ENCODE data around the gene TTLL11.

TTLL11 gene

GRCh38 chr9:121813519-121814210, 279.4 kb downstream of the TTLL11 start:
- Histone ChIP-seq H3K27ac (no peak overlapping the region), H3K9ac (no peak overlapping the region), H3K9me3 (replicated peaks in 1 of 11) (no peaks in the 10 kb centered on the region), H3K36me3 (no peaks in the 10 kb centered on the region), H3K4me3 (no peak overlapping the region), H3K4me1 (peaks cover 0 to 13% (median under 1%) of the 10 kb centered on the region in 10 experiments; a peak in 6 of 20 replicates), H3K27me3 (no peaks in the 10 kb centered on the region), H4K20me1 (0 out of 22 replicates have a peak, but pooled peaks cover 0 to 2% (median 0%) of the 10 kb centered on the region in 11 experiments), H3K4me2 (no peak overlapping the region)
- no peak for TF ChIP-seq Cebpa-rat (IDR thresholded peaks at IDR 0.05)

- H3K27ac ChIP-seq: no peak overlapping the region
- no peaks in the 10 kb centered on the region for H3K36me3 ChIP-seq
- H3K27me3 ChIP-seq: no peaks in the 10 kb centered on the region
- no peak for TF ChIP-seq Cebpa-rat (IDR thresholded peaks at IDR 0.05)
- peaks cover 0 to 12% (median 0%) of the 10 kb centered on the region in 10 experiments; a peak in 4 of 20 replicates for H3K4me1 ChIP-seq
- H3K9me3 ChIP-seq (replicated peaks in 1 of 11): no peaks in the 10 kb centered on the region
- H3K9ac ChIP-seq: no peak overlapping the region
- no peak overlapping the region for H3K4me3 ChIP-seq
- H3K4me2 ChIP-seq: no peak overlapping the region
- 0 out of 22 replicates have a peak, but pooled peaks cover 0 to 2% (median 0%) of the 10 kb centered on the region in 11 experiments for H4K20me1 ChIP-seq
These were observed 280.9 kb downstream of the TTLL11 start for GRCh38 chr9:121812159-121812735.

DNA sequence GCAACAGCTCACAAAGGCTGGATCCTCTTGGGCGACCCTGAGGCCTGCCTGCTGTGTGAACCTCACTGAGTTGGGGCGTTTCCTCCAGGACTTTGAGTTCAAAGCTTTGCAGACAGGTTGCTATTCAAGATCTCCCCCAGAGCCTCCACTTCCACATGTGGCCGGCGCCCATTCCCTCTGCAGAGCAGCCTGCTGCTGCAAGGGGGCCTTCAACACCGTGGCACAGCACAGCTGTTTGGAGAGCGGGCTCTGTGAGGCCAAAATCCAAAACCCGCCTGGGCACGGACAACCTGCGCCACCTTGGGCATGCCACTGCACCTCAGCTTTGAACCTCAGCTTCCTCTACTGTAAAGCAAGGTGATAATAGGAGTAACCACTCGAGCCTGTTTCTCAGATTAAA, 281.4 kb downstream of the TTLL11 start:
- TF ChIP-seq Cebpa-rat (IDR thresholded peaks at IDR 0.05): no peak
- Histone ChIP-seq H3K27ac (no peak overlapping the region), H3K9ac (no peak overlapping the region), H3K9me3 (replicated peaks in 1 of 11) (no peaks in the 10 kb centered on the region), H3K36me3 (no peaks in the 10 kb centered on the region), H3K4me3 (no peak overlapping the region), H3K4me2 (no peak overlapping the region), H4K20me1 (0 out of 22 replicates have a peak, but pooled peaks cover 0 to 2% (median 0%) of the 10 kb centered on the region in 11 experiments), H3K4me1 (peaks cover 0 to 12% (median 0%) of the 10 kb centered on the region in 10 experiments; a peak in 4 of 20 replicates), H3K27me3 (no peaks in the 10 kb centered on the region)

DNA sequence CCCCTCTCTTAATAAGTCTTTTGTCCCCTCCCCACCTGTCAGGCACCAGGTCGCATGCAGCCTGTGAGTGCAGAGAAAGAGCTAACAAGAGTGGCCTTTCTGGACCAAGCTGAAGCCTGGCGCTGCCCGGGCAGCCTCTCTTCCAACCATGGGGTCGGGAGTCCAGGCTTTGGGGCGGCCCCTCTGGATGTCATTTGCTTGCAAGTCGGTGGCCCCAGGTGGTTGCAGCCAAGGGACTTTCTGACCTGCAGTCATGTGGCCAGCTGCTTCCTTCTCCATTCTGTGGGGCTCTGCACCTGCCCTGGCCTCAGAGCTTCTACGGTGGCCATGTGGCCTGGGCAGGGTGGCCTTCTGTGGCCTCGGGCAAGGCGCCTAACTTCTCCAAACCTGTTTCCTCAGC, 282.0 kb downstream of the TTLL11 start:
- Histone ChIP-seq H3K4me2 (no peak overlapping the region), H3K9ac (no peak overlapping the region), H3K36me3 (no peaks in the 10 kb centered on the region), H3K4me1 (peaks cover 0 to 12% (median 0%) of the 10 kb centered on the region in 10 experiments; a peak in 4 of 20 replicates), H3K9me3 (replicated peaks in 1 of 11) (no peaks in the 10 kb centered on the region), H3K4me3 (no peak overlapping the region), H3K27me3 (no peaks in the 10 kb centered on the region), H3K27ac (no peak overlapping the region), H4K20me1 (0 out of 22 replicates have a peak, but pooled peaks cover 0 to under 1% (median 0%) of the 10 kb centered on the region in 11 experiments)
- no peak for TF ChIP-seq Cebpa-rat (IDR thresholded peaks at IDR 0.05)

DNA sequence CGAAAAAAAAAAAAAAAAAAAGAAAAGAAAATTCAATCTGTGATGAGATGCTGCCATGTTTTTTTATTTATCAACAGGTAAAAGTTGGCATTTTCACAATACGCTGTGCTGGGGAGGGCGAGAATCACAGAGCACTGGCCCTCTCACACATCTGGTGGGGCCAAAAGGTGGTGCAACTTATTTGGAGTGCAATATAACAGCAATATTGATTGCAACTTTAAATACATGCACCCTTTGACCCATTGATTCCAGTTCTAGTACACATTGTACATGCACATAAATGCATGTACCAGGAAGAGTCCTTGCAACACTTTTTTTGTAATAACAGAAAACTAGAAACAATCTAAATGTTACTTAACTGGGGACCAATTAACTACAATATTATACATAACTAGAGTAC, 282.6 kb downstream of the TTLL11 start:
- no peaks in the 10 kb centered on the region for H3K36me3 ChIP-seq
- no peak for TF ChIP-seq Cebpa-rat (IDR thresholded peaks at IDR 0.05)
- no peak overlapping the region for H3K9ac ChIP-seq
- H3K4me1 ChIP-seq: peaks cover 0 to 10% (median 0%) of the 10 kb centered on the region in 10 experiments; a peak in 4 of 20 replicates
- no peak overlapping the region for H3K27ac ChIP-seq
- no peak overlapping the region for H3K4me2 ChIP-seq
- H3K27me3 ChIP-seq: no peaks in the 10 kb centered on the region
- no peaks in the 10 kb centered on the region for H4K20me1 ChIP-seq
- H3K9me3 ChIP-seq (replicated peaks in 1 of 11): no peaks in the 10 kb centered on the region; a peak in 1 of 22 replicates
- no peak overlapping the region for H3K4me3 ChIP-seq

DNA sequence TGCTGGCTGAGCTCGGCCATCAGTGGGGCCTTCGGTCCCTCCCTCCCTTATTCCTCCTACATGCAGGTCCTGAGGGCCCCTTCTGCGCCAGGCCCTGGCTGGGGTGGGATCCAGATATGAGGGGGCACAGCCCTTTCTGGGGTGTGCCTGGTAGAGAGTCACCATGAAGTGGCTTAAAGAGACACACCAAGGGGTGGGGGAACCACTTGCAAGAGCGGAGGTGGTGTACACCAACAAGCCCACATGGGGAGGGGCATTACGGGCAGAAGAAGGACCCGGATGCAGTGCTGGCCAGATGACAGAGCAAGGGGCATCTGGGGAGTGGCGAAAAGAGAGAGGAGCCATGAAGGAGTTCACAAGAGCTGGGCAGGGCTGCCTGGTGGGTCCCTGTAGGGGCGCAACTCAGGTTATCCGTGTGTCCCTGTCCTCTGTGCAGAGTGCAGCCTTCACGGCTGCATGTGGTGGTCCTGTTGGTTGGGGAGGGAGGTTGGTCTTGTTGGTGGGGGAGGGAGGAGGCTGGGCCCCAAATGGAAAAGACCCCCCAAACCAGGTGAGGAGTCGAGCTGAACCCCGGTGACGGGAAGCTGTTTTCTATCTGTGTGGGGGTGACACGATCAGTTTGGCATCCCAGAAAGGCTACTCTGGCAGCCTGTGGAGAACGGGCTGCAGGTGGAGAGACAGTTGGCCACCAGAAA, 283.6 kb downstream of the TTLL11 start:
- no peak overlapping the region for H3K4me2 ChIP-seq
- H3K4me1 ChIP-seq: peaks cover 0 to under 1% (median 0%) of the 10 kb centered on the region in 10 experiments; a peak in 2 of 20 replicates
- H4K20me1 ChIP-seq: no peaks in the 10 kb centered on the region
- H3K4me3 ChIP-seq: no peak overlapping the region
- no peak for TF ChIP-seq Cebpa-rat (IDR thresholded peaks at IDR 0.05)
- no peak overlapping the region for H3K9ac ChIP-seq
- H3K27me3 ChIP-seq: no peaks in the 10 kb centered on the region
- H3K27ac ChIP-seq: no peak overlapping the region
- peaks cover 2 to 8% (median 6%) of the 10 kb centered on the region in 11 experiments; a peak in 16 of 22 replicates for H3K9me3 ChIP-seq (replicated peaks in 1 of 11)
- no peaks in the 10 kb centered on the region for H3K36me3 ChIP-seq

- H3K4me3 ChIP-seq: no peak overlapping the region
- no peaks in the 10 kb centered on the region for H4K20me1 ChIP-seq
- no peaks in the 10 kb centered on the region for H3K36me3 ChIP-seq
- no peak overlapping the region for H3K27ac ChIP-seq
- no peak overlapping the region for H3K9ac ChIP-seq
- H3K4me1 ChIP-seq: no peaks in the 10 kb centered on the region
- no peak overlapping the region for H3K4me2 ChIP-seq
- no peaks in the 10 kb centered on the region for H3K27me3 ChIP-seq
- no peak for TF ChIP-seq Cebpa-rat (IDR thresholded peaks at IDR 0.05)
- H3K9me3 ChIP-seq (replicated peaks in 1 of 11): peaks cover 7 to 14% (median 11%) of the 10 kb centered on the region in 11 experiments; a peak in 16 of 22 replicates
These were observed 284.3 kb downstream of the TTLL11 start for GRCh38 chr9:121808781-121809180.

- H4K20me1 ChIP-seq: no peaks in the 10 kb centered on the region
- H3K36me3 ChIP-seq: no peaks in the 10 kb centered on the region
- H3K27ac ChIP-seq: no peak overlapping the region
- H3K4me2 ChIP-seq: no peak overlapping the region
- H3K4me1 ChIP-seq: no peaks in the 10 kb centered on the region
- H3K27me3 ChIP-seq: no peaks in the 10 kb centered on the region
- no peak for TF ChIP-seq Cebpa-rat (IDR thresholded peaks at IDR 0.05)
- peaks cover 7 to 15% (median 11%) of the 10 kb centered on the region in 11 experiments; a peak in 16 of 22 replicates for H3K9me3 ChIP-seq (replicated peaks in 1 of 11)
- no peak overlapping the region for H3K9ac ChIP-seq
- H3K4me3 ChIP-seq: no peak overlapping the region
These were observed 285.3 kb downstream of the TTLL11 start for GRCh38 chr9:121807823-121808278.

All from BLaER1 treated with 17β-estradiol and CSF1 and Interleukin-3, amounts not matched to agents 10 nM and 100 nM (cell line).